Vagina (tissue), 2 donors: ENCODE measurements around the gene KATNAL1.

ENCODE experiments used
- CTCF ChIP-seq, 3 experiments: fragments of 450-650 bp in 2 of 3; fragments of 200-600 bp in 1 of 3; sonication (generic) in 1 of 3; IDR thresholded peaks; one replicate each; pipeline ENCODE4 v1.5.1; 2017 to 2019; ENCODE audit warnings: antibody characterized with exemption in 3 of 3, mild to moderate bottlenecking in 2 of 3, moderate library complexity in 2 of 3
- POLR2AphosphoS5 ChIP-seq, 2 donors: sonication (generic); formaldehyde crosslinking; IDR thresholded peaks; one replicate each; pipeline ENCODE4 v1.9.0; 2017; ENCODE audit warnings: antibody characterized with exemption in 2 of 2, mild to moderate bottlenecking in 2 of 2, low read depth in 1 of 2; ENCODE audit not compliant: insufficient read depth in 1 of 2

GRCh38 chr13:30354493-30355383 is 47.4 kb upstream of the KATNAL1 start:
- no peak for TF ChIP-seq POLR2AphosphoS5 (IDR thresholded peaks at IDR 0.05; ENCODE audit: insufficient read depth in 1 of 2, low read depth in 1 of 2)
- TF ChIP-seq CTCF (IDR thresholded peaks at IDR 0.05): no peak
